NCI-H1436 (cell line): Measurements from ENCODE around the gene FAM156B.
"Not testable (repeated sequence)": the region's sequence is repeated elsewhere in the genome, so short reads cannot be mapped to it uniquely, and the experiment has no call there.

ENCODE experiments used
- DNase-seq: peaks from one replicate; lab custom pipeline; 2025; lab: John Stamatoyannopoulos, UW

FAM156B gene

GRCh38 chrX:52896855-52897709 lies at the start of gene FAM156B:
Gene FAM156B (plus strand): TSS chrX:52897330. CDS start chrX:52907226, 9,896 bp downstream.
- DNase-seq, result not testable (repeated sequence)

- DNase-seq, result no peak
Observed at GRCh38 chrX:52852110-52852860, 44.8 kb upstream of the FAM156B start.

- not testable (repeated sequence) for DNase-seq
Observed at GRCh38 chrX:52856991-52857525, 40.1 kb upstream of the FAM156B start.

- DNase-seq, result no peak
Observed at GRCh38 chrX:52865343-52865998, 31.7 kb upstream of the FAM156B start.

GRCh38 chrX:52867610-52868348 lies 29.4 kb upstream of the FAM156B start, which contains the start of gene XAGE3:
Gene XAGE3 (minus strand): TSS chrX:52868083. CDS start chrX:52867133, 950 bp downstream.
- DNase-seq, result no peak

GRCh38 chrX:52870046-52870445 lies 27.1 kb upstream of the FAM156B start:
- no peak for DNase-seq

GRCh38 chrX:52873825-52874224 lies 23.3 kb upstream of the FAM156B start:
- DNase-seq, result not testable (repeated sequence)

- DNase-seq, result no peak
Observed at GRCh38 chrX:52874661-52875060, 22.5 kb upstream of the FAM156B start.

GRCh38 chrX:52875436-52875835 lies 21.7 kb upstream of the FAM156B start:
- DNase-seq, result not testable (repeated sequence)

GRCh38 chrX:52876386-52876785 lies 20.7 kb upstream of the FAM156B start:
- not testable (repeated sequence) for DNase-seq

- not testable (repeated sequence) for DNase-seq
Observed at GRCh38 chrX:52887459-52887858, 9.7 kb upstream of the FAM156B start.

- DNase-seq, result not testable (repeated sequence)
Observed at GRCh38 chrX:52888090-52888489, 9.0 kb upstream of the FAM156B start.

- DNase-seq, result not testable (repeated sequence)
Observed at GRCh38 chrX:52896438-52896837, 692 bp upstream of the FAM156B start.

- DNase-seq, result not testable (repeated sequence)
Observed at GRCh38 chrX:52905531-52905930, 8.4 kb downstream of the FAM156B start.

- not testable (repeated sequence) for DNase-seq
Observed at GRCh38 chrX:52906072-52906471, 8.9 kb downstream of the FAM156B start.

GRCh38 chrX:52907137-52907536 lies 10.0 kb downstream of the FAM156B start:
- not testable (repeated sequence) for DNase-seq

- DNase-seq, result not testable (repeated sequence)
Observed at GRCh38 chrX:52907900-52908299, 10.8 kb downstream of the FAM156B start.

GRCh38 chrX:52909313-52909969 lies 12.3 kb downstream of the FAM156B start:
- not testable (repeated sequence) for DNase-seq

GRCh38 chrX:52913681-52914080 lies 16.6 kb downstream of the FAM156B start:
- not testable (repeated sequence) for DNase-seq

- DNase-seq, result not testable (repeated sequence)
Observed at GRCh38 chrX:52914704-52915103, 17.6 kb downstream of the FAM156B start.
